Activated CD8-positive, alpha-beta T cell treated with anti-CD3 and anti-CD28 coated beads for 36 hours (primary cell): Measurements from ENCODE around the gene FBXO45. TPM values are rescaled to one million over a fixed set of nuclear protein-coding genes. Genes with fewer than 3 reads are reported as not detected.

Experiments used
- total RNA-seq, 2 experiments: library from RNA; stranded (reverse); gene quantifications; one replicate each; pipeline ENCODE4 v1.2.3, GENCODE V29; 2021

The FBXO45 gene
- total RNA-seq, 2 experiments from 2014 or later, result 18.2 TPM

Other genes with a start within 250 kb of the FBXO45 start
- gene TM4SF19, start 230.3 kb upstream of the FBXO45 start, total RNA-seq, result not detected
- 10 to 100 TPM; 58.4 to 63.7 TPM for gene UBXN7, start 136.2 kb upstream of the FBXO45 start, total RNA-seq
- gene RNF168, start 64.9 kb upstream of the FBXO45 start, total RNA-seq, result 10 to 100 TPM; 20.9 to 21.2 TPM
- gene SMCO1, start 53.3 kb upstream of the FBXO45 start, total RNA-seq, result not detected
- 10 to 100 TPM; 16.2 to 17.2 TPM for gene WDR53, start 106 bp upstream of the FBXO45 start, total RNA-seq
- gene NRROS, start 71.0 kb downstream of the FBXO45 start, total RNA-seq, result 10 to 100 TPM; 24.2 to 26.5 TPM
- 1 to 10 TPM; 5.2 to 5.5 TPM for gene CEP19, start 143.6 kb downstream of the FBXO45 start, total RNA-seq
- 10 to 100 TPM; 43.7 to 47.1 TPM for gene PIGX, start 143.7 kb downstream of the FBXO45 start, total RNA-seq
- 10 to 100 TPM; 79.4 to 81.2 TPM for gene PAK2, start 171.2 kb downstream of the FBXO45 start, total RNA-seq